HL-60 (cell line): Measurements from ENCODE around the gene THAP6.

Source experiments
- DNase-seq, 2 experiments: peaks; one replicate each; pipeline ENCODE4 v3.0.0-alpha.2; 2010 to 2020; ENCODE audit warnings: low read depth in 1 of 2, low spot score in 1 of 2
- H3K27ac ChIP-seq: fragments of 250-450 bp; sonication (Bioruptor Pico); replicated peaks from 2 replicates; pipeline ENCODE4 v1.5.1; 2020; ENCODE audit warnings: mild to moderate bottlenecking, moderate library complexity
- H3K27me3 ChIP-seq: fragments of 250-450 bp; sonication (Bioruptor Pico); 2 replicates; pipeline ENCODE4 v1.5.1; 2021; ENCODE audit warnings: mild to moderate bottlenecking, moderate library complexity; ENCODE audit not compliant: insufficient read depth, poor library complexity, severe bottlenecking
- H3K4me3 ChIP-seq: replicated peaks from 2 replicates; pipeline ENCODE4 v1.5.1; 2011; ENCODE audit warnings: mild to moderate bottlenecking, control low read depth, low read length; ENCODE audit not compliant: insufficient read depth
- CTCF ChIP-seq: IDR thresholded peaks from one replicate; pipeline ENCODE4 v1.5.1; 2011; ENCODE audit warnings: low read length, control low read depth, inconsistent platforms; ENCODE audit not compliant: insufficient read depth
- GABPA ChIP-seq: IDR thresholded peaks from 2 replicates; pipeline ENCODE4 v1.6.1; 2012; ENCODE audit warnings: low read depth
- POLR2AphosphoS5 ChIP-seq: IDR thresholded peaks from 2 replicates; pipeline ENCODE4 v1.6.1; 2012; ENCODE audit warnings: low read depth
- SPI1 ChIP-seq: IDR thresholded peaks from 2 replicates; pipeline ENCODE4 v1.6.1; 2012; ENCODE audit warnings: low read depth, mild to moderate bottlenecking, borderline replicate concordance
- TF ChIP-seq, protein P1 (sequence below): IDR thresholded peaks from 2 replicates; pipeline ENCODE4 v1.6.1; 2012; ENCODE audit warnings: low read depth; ENCODE audit not compliant: insufficient replicate concordance

The THAP6 gene

GRCh38 chr4:75547647-75548387, 33.5 kb downstream of the THAP6 start:
- H3K27ac ChIP-seq = no peak overlapping the region
- peak; percentile 24 to 35 for DNase-seq
- no peak overlapping the region for H3K4me3 ChIP-seq
- H3K27me3 ChIP-seq = no peaks in the 10 kb centered on the region
- TF ChIP-seq GABPA (no peak), CTCF (no peak), SPI1 (peak; percentile 74; the same call in 1 of the 2 replicates), POLR2AphosphoS5 (peak; percentile 64)
- TF ChIP-seq, protein P1, sequence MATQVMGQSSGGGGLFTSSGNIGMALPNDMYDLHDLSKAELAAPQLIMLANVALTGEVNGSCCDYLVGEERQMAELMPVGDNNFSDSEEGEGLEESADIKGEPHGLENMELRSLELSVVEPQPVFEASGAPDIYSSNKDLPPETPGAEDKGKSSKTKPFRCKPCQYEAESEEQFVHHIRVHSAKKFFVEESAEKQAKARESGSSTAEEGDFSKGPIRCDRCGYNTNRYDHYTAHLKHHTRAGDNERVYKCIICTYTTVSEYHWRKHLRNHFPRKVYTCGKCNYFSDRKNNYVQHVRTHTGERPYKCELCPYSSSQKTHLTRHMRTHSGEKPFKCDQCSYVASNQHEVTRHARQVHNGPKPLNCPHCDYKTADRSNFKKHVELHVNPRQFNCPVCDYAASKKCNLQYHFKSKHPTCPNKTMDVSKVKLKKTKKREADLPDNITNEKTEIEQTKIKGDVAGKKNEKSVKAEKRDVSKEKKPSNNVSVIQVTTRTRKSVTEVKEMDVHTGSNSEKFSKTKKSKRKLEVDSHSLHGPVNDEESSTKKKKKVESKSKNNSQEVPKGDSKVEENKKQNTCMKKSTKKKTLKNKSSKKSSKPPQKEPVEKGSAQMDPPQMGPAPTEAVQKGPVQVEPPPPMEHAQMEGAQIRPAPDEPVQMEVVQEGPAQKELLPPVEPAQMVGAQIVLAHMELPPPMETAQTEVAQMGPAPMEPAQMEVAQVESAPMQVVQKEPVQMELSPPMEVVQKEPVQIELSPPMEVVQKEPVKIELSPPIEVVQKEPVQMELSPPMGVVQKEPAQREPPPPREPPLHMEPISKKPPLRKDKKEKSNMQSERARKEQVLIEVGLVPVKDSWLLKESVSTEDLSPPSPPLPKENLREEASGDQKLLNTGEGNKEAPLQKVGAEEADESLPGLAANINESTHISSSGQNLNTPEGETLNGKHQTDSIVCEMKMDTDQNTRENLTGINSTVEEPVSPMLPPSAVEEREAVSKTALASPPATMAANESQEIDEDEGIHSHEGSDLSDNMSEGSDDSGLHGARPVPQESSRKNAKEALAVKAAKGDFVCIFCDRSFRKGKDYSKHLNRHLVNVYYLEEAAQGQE = no peak

DNA sequence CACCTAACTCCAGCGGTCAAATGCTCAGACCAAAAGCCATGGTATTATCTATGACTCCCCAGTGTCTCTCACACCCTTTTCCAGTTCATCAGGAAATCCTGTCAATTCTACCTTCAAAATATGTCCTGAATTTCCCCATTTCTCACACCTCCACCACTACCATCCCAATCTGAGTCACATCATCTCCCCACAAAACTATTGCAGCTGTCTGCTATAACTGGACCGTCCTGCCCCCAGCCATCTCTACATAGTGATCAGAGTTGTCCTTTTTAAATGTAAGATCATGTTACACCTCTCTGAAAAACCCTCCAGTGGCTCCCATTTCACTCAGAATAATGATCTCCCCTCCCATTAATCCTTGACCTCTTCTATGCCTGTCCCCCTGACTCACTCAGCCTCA, 34.7 kb downstream of the THAP6 start:
- Histone ChIP-seq H3K27me3 (no peaks in the 10 kb centered on the region), H3K4me3 (no peak overlapping the region), H3K27ac (no peak overlapping the region)
- TF ChIP-seq POLR2AphosphoS5 (no peak), GABPA (no peak), SPI1 (no peak), CTCF (no peak)
- TF ChIP-seq, protein P1 = no peak
- DNase-seq = no peak

GRCh38 chr4:75552452-75552851, 38.2 kb downstream of the THAP6 start:
- no peak for TF ChIP-seq POLR2AphosphoS5
- TF ChIP-seq, protein P1 = no peak
- no peak for TF ChIP-seq GABPA
- TF ChIP-seq SPI1 = no peak
- TF ChIP-seq CTCF = no peak
- no peak for DNase-seq
- Histone ChIP-seq H3K4me3 (no peak overlapping the region), H3K27ac (no peak overlapping the region), H3K27me3 (no peaks in the 10 kb centered on the region)
